ENCODE data around the gene MTHFS. TPM values are rescaled to one million over a fixed set of nuclear protein-coding genes. Genes with fewer than 3 reads are reported as not detected.

The MTHFS gene
- total and polyA plus RNA-seq, 7 donors: 6.9 to 59.9 (median 31.0) TPM

- Histone ChIP-seq H3K4me3 (no peak overlapping the region), H3K27me3 (no peaks in the 10 kb centered on the region), H3K4me1 (no peaks in the 10 kb centered on the region), H3K36me3 (no peaks in the 10 kb centered on the region), H3K27ac (no peak overlapping the region), H3K9me3 (peaks cover 0 to 4% (median 0%) of the 10 kb centered on the region in 4 donors)
- TF ChIP-seq POLR2AphosphoS5 (IDR thresholded peaks at IDR 0.05) (no peak), CTCF (IDR thresholded peaks at IDR 0.05) (no peak), EP300 (IDR thresholded peaks at IDR 0.05) (no peak), POLR2A (IDR thresholded peaks at IDR 0.05) (no peak)
- intact Hi-C loops (cut with DNase I): no loop called here
- DNase-seq: no peak
- 57 to 78% methylated on average over 2 of the region's 2 CpGs for WGBS, 2 donors
Measured at GRCh38 chr15:79798311-79798710, 98.5 kb downstream of the MTHFS start.

Small RNAs within 50 kb of the gene (small RNA-seq; reads per million reads assigned to genes)
- gene RNU6-667P: 0 reads per million in 3 donors

Other genes with a start within 250 kb of the MTHFS start
- gene BCL2A1, start 74.2 kb upstream of the MTHFS start, total RNA-seq: 1 to 10 TPM in 1 of 4 donors, not detected in 3; 1.9 TPM
- 10 to 100 TPM in 1 of 3 donors, 1 to 10 TPM in 2; 3.6 to 19.4 (median 9.6) TPM for gene BCL2A1, start 74.2 kb upstream of the MTHFS start, polyA plus RNA-seq
- gene ZFAND6, start 162.7 kb upstream of the MTHFS start, total RNA-seq: 100 to 1,000 TPM; 116 to 177 (median 155) TPM
- 100 to 1,000 TPM in 2 of 3 donors, 10 to 100 TPM in 1; 65.8 to 188 (median 135) TPM for gene ZFAND6, start 162.7 kb upstream of the MTHFS start, polyA plus RNA-seq